Panc1 (cell line): ENCODE data around the gene GCSAM. TPM values are rescaled to one million over a fixed set of nuclear protein-coding genes. Genes with fewer than 3 reads are reported as not detected.

Experiments used
- ATAC-seq: fragments of 200-7000 bp; cut with Tn5 transposase; 2 replicates; pipeline ENCODE4 v1.9.1; 2020; ENCODE audit warnings: mild to moderate bottlenecking, moderate library complexity
- BruUV-seq: library from RNA; stranded (reverse); fragments of 400-500 nt; replicated peaks from 2 replicates; lab custom pipeline; 2021; lab: Mats Ljungman, UMichigan
- CTCF ChIA-PET: fragments of 300-600 bp; sonication (Branson Sonifier 250); formaldehyde crosslinking; loops from one replicate; lab custom pipeline; 2022; ENCODE audit warnings: antibody characterized with exemption; lab: Charles Lee
- POLR2A ChIA-PET: fragments of 300-600 bp; sonication (Branson Sonifier 250); formaldehyde crosslinking; loops from one replicate; lab custom pipeline; 2022; ENCODE audit warnings: antibody characterized with exemption; lab: Charles Lee
- DNase-seq: peaks from one replicate; pipeline ENCODE4 v3.0.0-alpha.2; 2010; ENCODE audit warnings: low read depth, low spot score
- H3K27ac ChIP-seq: 2 replicates; pipeline ENCODE4 v1.5.1; 2011; ENCODE audit warnings: mild to moderate bottlenecking, low read length, inconsistent platforms
- H3K27me3 ChIP-seq: fragments of 200-500 bp; sonication (Bioruptor generic); 2 replicates; pipeline ENCODE4 v1.6.0; 2014; ENCODE audit warnings: low read length, inconsistent platforms; ENCODE audit not compliant: control insufficient read depth, insufficient read depth
- H3K36me3 ChIP-seq: fragments of 200-500 bp; sonication (Bioruptor generic); 2 replicates; pipeline ENCODE4 v1.5.1; 2014; ENCODE audit warnings: inconsistent platforms, mild to moderate bottlenecking, low read length, moderate library complexity; ENCODE audit not compliant: control insufficient read depth, insufficient read depth
- H3K4me1 ChIP-seq: 2 replicates; pipeline ENCODE4 v1.5.1; 2011; ENCODE audit warnings: inconsistent platforms, mild to moderate bottlenecking, low read length, moderate library complexity; ENCODE audit not compliant: control insufficient read depth, insufficient read depth
- H3K4me3 ChIP-seq, 2 experiments: 2 replicates each; pipeline ENCODE4 v1.5.1; 2011 to 2012; ENCODE audit warnings: low read depth in 2 of 2, low read length in 2 of 2, mild to moderate bottlenecking in 2 of 2, inconsistent platforms in 1 of 2, moderate library complexity in 1 of 2
- H3K9me3 ChIP-seq: fragments of 200-500 bp; sonication (Bioruptor generic); 2 replicates; pipeline ENCODE4 v1.5.1; 2014; ENCODE audit warnings: low read depth, mild to moderate bottlenecking, inconsistent platforms, low read length, moderate library complexity; ENCODE audit not compliant: control insufficient read depth, insufficient read depth
- POLR2AphosphoS5 ChIP-seq: IDR thresholded peaks from 2 replicates; pipeline ENCODE4 v1.6.1; 2012; ENCODE audit warnings: mild to moderate bottlenecking, low read depth, low read length, moderate library complexity
- SIN3A ChIP-seq: IDR thresholded peaks from 2 replicates; pipeline ENCODE4 v1.6.1; 2012; ENCODE audit warnings: low read depth, mild to moderate bottlenecking, low read length, moderate library complexity, borderline replicate concordance; ENCODE audit not compliant: insufficient read depth
- TCF7L2 ChIP-seq: IDR thresholded peaks from 2 replicates; pipeline ENCODE4 v1.6.1; 2011; ENCODE audit warnings: mild to moderate bottlenecking, low read depth, low read length, inconsistent platforms
- in situ Hi-C: cut with HindIII; loops from 2 replicates; pipeline ENCODE4 v1.10.0; 2016; ENCODE audit warnings: low sequenced_read_pairs, low pct_unique_long_range_greater_than_20kb
- intact Hi-C: fragments of 100-400 bp; cut with micrococcal nuclease; formaldehyde crosslinking; loops from one replicate; pipeline ENCODE4 v1.10.0; 2022; ENCODE audit not compliant: unreplicated experiment
- total RNA-seq: library from RNA; stranded (reverse); gene quantifications from one replicate; pipeline ENCODE4 v1.2.1, GENCODE V29; 2021; ENCODE audit not compliant: unreplicated experiment
- TF ChIP-seq, protein P1 (sequence below): fragments of 450-650 bp; IDR thresholded peaks from 2 replicates; pipeline ENCODE4 v1.5.1; 2017; ENCODE audit warnings: mild to moderate bottlenecking
- TF ChIP-seq, protein P2 (sequence below), 2 experiments: IDR thresholded peaks; 2 replicates each; pipeline ENCODE4 v1.6.1; 2011 to 2012; ENCODE audit warnings: low read depth in 2 of 2, control low read depth in 1 of 2, low read length in 1 of 2, mild to moderate bottlenecking in 1 of 2, moderate library complexity in 1 of 2; ENCODE audit not compliant: insufficient read depth in 1 of 2

The GCSAM gene
- total RNA-seq, 1 experiment from 2014 or later: 0.08 TPM

DNA sequence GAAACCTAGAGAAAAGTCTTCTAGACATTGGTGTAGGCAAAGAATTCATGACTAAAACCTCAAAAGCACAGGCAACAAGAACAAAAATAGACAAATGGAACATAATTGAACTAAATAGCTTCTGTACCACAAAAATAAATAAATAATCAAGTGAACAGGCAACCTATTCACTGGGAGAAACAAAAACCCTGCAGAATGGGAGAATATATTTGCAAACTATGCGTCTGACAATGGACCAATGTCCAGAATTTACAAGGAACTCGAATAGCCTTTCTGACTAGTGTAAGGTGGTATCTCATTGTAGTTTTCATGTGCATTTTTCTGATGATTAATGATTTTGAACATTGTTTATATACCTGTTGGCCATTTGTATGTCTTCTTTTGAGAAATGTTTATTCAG is 37.0 kb upstream of the GCSAM start:
- no peaks in the 10 kb centered on the region for H3K4me1 ChIP-seq

DNA sequence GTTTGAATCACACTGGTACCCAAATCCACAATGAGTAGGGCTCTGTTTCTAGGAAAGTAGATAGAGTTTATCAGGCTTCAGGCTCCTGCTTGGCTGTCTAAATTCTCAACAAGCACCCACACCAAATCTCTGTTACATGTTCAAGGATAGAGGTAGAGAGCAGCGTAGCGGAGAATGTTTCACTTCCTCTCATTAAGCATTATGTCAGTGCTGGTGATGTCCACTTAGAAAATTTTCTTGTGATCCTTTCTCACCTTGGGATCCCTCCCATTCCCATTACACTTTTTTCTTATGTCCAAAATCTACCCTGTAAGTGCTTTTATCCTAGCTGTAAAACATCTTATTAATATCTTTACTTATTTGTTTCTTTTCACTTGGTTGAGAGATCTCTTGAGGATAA is 34.7 kb upstream of the GCSAM start:
- intact Hi-C loops: no loop called here
- BruUV-seq: no TSS peak
- ATAC-seq (no peak), DNase-seq (no peak)
- H3K36me3 ChIP-seq: no peaks in the 10 kb centered on the region
- TF ChIP-seq, protein P1, sequence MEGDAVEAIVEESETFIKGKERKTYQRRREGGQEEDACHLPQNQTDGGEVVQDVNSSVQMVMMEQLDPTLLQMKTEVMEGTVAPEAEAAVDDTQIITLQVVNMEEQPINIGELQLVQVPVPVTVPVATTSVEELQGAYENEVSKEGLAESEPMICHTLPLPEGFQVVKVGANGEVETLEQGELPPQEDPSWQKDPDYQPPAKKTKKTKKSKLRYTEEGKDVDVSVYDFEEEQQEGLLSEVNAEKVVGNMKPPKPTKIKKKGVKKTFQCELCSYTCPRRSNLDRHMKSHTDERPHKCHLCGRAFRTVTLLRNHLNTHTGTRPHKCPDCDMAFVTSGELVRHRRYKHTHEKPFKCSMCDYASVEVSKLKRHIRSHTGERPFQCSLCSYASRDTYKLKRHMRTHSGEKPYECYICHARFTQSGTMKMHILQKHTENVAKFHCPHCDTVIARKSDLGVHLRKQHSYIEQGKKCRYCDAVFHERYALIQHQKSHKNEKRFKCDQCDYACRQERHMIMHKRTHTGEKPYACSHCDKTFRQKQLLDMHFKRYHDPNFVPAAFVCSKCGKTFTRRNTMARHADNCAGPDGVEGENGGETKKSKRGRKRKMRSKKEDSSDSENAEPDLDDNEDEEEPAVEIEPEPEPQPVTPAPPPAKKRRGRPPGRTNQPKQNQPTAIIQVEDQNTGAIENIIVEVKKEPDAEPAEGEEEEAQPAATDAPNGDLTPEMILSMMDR: no peak
- no peak for TF ChIP-seq SIN3A
- no peak overlapping the region for H3K27ac ChIP-seq
- H3K4me1 ChIP-seq: no peaks in the 10 kb centered on the region
- no peaks in the 10 kb centered on the region for H3K9me3 ChIP-seq
- CTCF ChIA-PET: no interaction called here
- in situ Hi-C loops: no loop called here
- H3K4me3 ChIP-seq: no peak overlapping the region
- H3K27me3 ChIP-seq: peaks cover 2% of the 10 kb centered on the region; the same call in 1 of the 2 replicates
- POLR2A ChIA-PET: no interaction called here

More for the DNA sequence above, 37.0 kb upstream of the GCSAM start:
- in situ Hi-C loops (no loop called here), intact Hi-C loops (loop anchor here (10.0 kb wide), 1 partner anchor 75 kb away; no protein-coding TSS in a partner anchor)
- TF ChIP-seq SIN3A (no peak), POLR2AphosphoS5 (no peak), TCF7L2 (no peak)
- TF ChIP-seq, protein P1: no peak
- TF ChIP-seq, protein P2, sequence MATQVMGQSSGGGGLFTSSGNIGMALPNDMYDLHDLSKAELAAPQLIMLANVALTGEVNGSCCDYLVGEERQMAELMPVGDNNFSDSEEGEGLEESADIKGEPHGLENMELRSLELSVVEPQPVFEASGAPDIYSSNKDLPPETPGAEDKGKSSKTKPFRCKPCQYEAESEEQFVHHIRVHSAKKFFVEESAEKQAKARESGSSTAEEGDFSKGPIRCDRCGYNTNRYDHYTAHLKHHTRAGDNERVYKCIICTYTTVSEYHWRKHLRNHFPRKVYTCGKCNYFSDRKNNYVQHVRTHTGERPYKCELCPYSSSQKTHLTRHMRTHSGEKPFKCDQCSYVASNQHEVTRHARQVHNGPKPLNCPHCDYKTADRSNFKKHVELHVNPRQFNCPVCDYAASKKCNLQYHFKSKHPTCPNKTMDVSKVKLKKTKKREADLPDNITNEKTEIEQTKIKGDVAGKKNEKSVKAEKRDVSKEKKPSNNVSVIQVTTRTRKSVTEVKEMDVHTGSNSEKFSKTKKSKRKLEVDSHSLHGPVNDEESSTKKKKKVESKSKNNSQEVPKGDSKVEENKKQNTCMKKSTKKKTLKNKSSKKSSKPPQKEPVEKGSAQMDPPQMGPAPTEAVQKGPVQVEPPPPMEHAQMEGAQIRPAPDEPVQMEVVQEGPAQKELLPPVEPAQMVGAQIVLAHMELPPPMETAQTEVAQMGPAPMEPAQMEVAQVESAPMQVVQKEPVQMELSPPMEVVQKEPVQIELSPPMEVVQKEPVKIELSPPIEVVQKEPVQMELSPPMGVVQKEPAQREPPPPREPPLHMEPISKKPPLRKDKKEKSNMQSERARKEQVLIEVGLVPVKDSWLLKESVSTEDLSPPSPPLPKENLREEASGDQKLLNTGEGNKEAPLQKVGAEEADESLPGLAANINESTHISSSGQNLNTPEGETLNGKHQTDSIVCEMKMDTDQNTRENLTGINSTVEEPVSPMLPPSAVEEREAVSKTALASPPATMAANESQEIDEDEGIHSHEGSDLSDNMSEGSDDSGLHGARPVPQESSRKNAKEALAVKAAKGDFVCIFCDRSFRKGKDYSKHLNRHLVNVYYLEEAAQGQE (IDR thresholded peaks at IDR 0.05; ENCODE audit: insufficient read depth in 1 of 2, low read depth in 2 of 2, low read length in 1 of 2): no peak
- no peak for DNase-seq
- no TSS peak for BruUV-seq
- peaks cover 2% of the 10 kb centered on the region; the same call in 1 of the 2 replicates for H3K27me3 ChIP-seq
- ATAC-seq: no peak
- H3K4me3 ChIP-seq: no peak overlapping the region
- H3K27ac ChIP-seq: no peak overlapping the region
- no peaks in the 10 kb centered on the region for H3K9me3 ChIP-seq
- CTCF ChIA-PET: no interaction called here
- POLR2A ChIA-PET: no interaction called here
- no peaks in the 10 kb centered on the region for H3K36me3 ChIP-seq
